IMR-90 (cell line): ENCODE results near the gene GUCD1.

ENCODE experiments used
- MAZ ChIP-seq: IDR thresholded peaks from 2 replicates; pipeline ENCODE4 v1.6.1; 2012; ENCODE audit warnings: low read depth, mild to moderate bottlenecking, low read length, improper control_type of control experiment, moderate library complexity, borderline replicate concordance
- POLR2A ChIP-seq: IDR thresholded peaks from 2 replicates; pipeline ENCODE4 v1.6.1; 2012; ENCODE audit warnings: mild to moderate bottlenecking, low read depth, low read length
- RAD21 ChIP-seq: IDR thresholded peaks from 2 replicates; pipeline ENCODE4 v1.6.1; 2012; ENCODE audit warnings: low read length, improper control_type of control experiment
- RFX5 ChIP-seq: IDR thresholded peaks from 2 replicates; pipeline ENCODE4 v1.8.0; 2012; ENCODE audit warnings: low read depth, mild to moderate bottlenecking, low read length, moderate library complexity
- SMC3 ChIP-seq: fragments of 150-350 bp; IDR thresholded peaks from 2 replicates; pipeline ENCODE4 v1.6.1; 2016; ENCODE audit warnings: low read depth, mild to moderate bottlenecking, antibody characterized with exemption, low read length, moderate library complexity
- TF ChIP-seq, protein P1 (sequence below): conservative IDR thresholded peaks from 2 replicates; pipeline ENCODE4 v1.5.1; 2012; ENCODE audit warnings: mild to moderate bottlenecking, low read depth, low read length, improper control_type of control experiment
- TF ChIP-seq, protein P2 (sequence below): fragments of 150-350 bp; IDR thresholded peaks from 2 replicates; pipeline ENCODE4 v1.6.1; 2017; ENCODE audit warnings: mild to moderate bottlenecking, antibody characterized with exemption, low read length, low read depth

- TF ChIP-seq, protein P1, sequence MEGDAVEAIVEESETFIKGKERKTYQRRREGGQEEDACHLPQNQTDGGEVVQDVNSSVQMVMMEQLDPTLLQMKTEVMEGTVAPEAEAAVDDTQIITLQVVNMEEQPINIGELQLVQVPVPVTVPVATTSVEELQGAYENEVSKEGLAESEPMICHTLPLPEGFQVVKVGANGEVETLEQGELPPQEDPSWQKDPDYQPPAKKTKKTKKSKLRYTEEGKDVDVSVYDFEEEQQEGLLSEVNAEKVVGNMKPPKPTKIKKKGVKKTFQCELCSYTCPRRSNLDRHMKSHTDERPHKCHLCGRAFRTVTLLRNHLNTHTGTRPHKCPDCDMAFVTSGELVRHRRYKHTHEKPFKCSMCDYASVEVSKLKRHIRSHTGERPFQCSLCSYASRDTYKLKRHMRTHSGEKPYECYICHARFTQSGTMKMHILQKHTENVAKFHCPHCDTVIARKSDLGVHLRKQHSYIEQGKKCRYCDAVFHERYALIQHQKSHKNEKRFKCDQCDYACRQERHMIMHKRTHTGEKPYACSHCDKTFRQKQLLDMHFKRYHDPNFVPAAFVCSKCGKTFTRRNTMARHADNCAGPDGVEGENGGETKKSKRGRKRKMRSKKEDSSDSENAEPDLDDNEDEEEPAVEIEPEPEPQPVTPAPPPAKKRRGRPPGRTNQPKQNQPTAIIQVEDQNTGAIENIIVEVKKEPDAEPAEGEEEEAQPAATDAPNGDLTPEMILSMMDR = no peak
- TF ChIP-seq SMC3 = no peak
- TF ChIP-seq, protein P2, sequence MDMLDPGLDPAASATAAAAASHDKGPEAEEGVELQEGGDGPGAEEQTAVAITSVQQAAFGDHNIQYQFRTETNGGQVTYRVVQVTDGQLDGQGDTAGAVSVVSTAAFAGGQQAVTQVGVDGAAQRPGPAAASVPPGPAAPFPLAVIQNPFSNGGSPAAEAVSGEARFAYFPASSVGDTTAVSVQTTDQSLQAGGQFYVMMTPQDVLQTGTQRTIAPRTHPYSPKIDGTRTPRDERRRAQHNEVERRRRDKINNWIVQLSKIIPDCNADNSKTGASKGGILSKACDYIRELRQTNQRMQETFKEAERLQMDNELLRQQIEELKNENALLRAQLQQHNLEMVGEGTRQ = no peak
- no peak for TF ChIP-seq RFX5
- TF ChIP-seq POLR2A = no peak
- no peak for TF ChIP-seq RAD21
- no peak for TF ChIP-seq MAZ
These were observed 62.5 kb downstream of the GUCD1 start for GRCh38 chr22:24492391-24492790.
